ENCODE data around the gene TRMT6. TPM values are rescaled to one million over a fixed set of nuclear protein-coding genes. Genes with fewer than 3 reads are reported as not detected.
A peak's percentile ranks its signal among the peaks of the same experiment; 100 is the strongest.

TRMT6 gene
- total and polyA plus RNA-seq, 9 of the 15 experiments (the other 6 are each of a cell fraction or from before 2014, with no cell fraction given), result 10.6 to 21.3 (median 15.6) TPM

- TF ChIP-seq TRIM25 (IDR thresholded peaks at IDR 0.05; ENCODE audit: borderline replicate concordance) (no peak), PRPF4 (IDR thresholded peaks at IDR 0.05; ENCODE audit: insufficient read depth, low read depth, low read length, poor library complexity, severe bottlenecking) (no peak)
Measured at GRCh38 chr20:5919626-5920544, 30.4 kb downstream of the TRMT6 start (continued).

- no TSS peak for BruUV-seq (replicated peaks)
- H3K79me2 ChIP-seq (ENCODE audit: control insufficient read depth, insufficient read depth, low read length), result no peaks in the 10 kb centered on the region
- ChIA-PET POLR2A (interaction anchor here (1.0 kb wide), 1 partner anchor 21 kb away, joined by 3 read pairs; no protein-coding TSS in a partner anchor), CTCF (ENCODE audit: low intra/inter-chr PET ratio) (interaction anchor here (0.6 kb wide), 1 partner anchor 8 kb away, joined by 3 read pairs; no protein-coding TSS in a partner anchor)
- H4K20me1 ChIP-seq (replicated peaks; ENCODE audit: control insufficient read depth, insufficient read depth, low read length), result no peaks in the 10 kb centered on the region
- in situ Hi-C loops (cut with MboI) (no loop called here), intact Hi-C loops (cut with micrococcal nuclease) (no loop called here)
- no peak overlapping the region for H3K4me2 ChIP-seq (ENCODE audit: insufficient read depth, low read length)
- H3K27ac ChIP-seq (ENCODE audit: extremely low read depth, low read depth, low read length), result no peak overlapping the region
- no peaks in the 10 kb centered on the region for H3K9me3 ChIP-seq (replicated peaks; ENCODE audit: control insufficient read depth, insufficient read depth, low read depth, low read length)
- H3K9me1 ChIP-seq (ENCODE audit: control insufficient read depth, insufficient read depth, low read length), result no peaks in the 10 kb centered on the region
- peaks cover 0 to 13% of the 10 kb centered on the region in 2 experiments; a peak in 4 of 5 replicates for H3K27me3 ChIP-seq (ENCODE audit: control insufficient read depth in 2 of 2, insufficient read depth in 2 of 2, low read length in 2 of 2)
- FAIRE-seq, result no peak
- DNase-seq (ENCODE audit: extremely low read depth in 1 of 4, low spot score in 3 of 4), result no peak
- H2AFZ ChIP-seq (ENCODE audit: low read depth, low read length), result no peak overlapping the region
- H3K9ac ChIP-seq (ENCODE audit: insufficient read depth in 1 of 2, low read depth in 2 of 2, low read length in 2 of 2), result no peak overlapping the region
- no peak overlapping the region for H3K4me3 ChIP-seq
- H3K36me3 ChIP-seq (ENCODE audit: control insufficient read depth, insufficient read depth, low read length), result no peaks in the 10 kb centered on the region
- H3K4me1 ChIP-seq (replicated peaks in 1 of 2; ENCODE audit: control insufficient read depth in 2 of 2, insufficient read depth in 2 of 2, low read length in 2 of 2), result no peaks in the 10 kb centered on the region
- ATAC-seq, result no peak
- WGBS (ENCODE audit: insufficient coverage, low coverage, missing lambda C conversion rate), result 11% methylated on average over 3 of the region's 3 CpGs
- TF ChIP-seq SIX5 (IDR thresholded peaks at IDR 0.05; ENCODE audit: borderline replicate concordance in 1 of 2, insufficient read depth in 1 of 2, low read depth in 1 of 2, low read length in 2 of 2) (no peak), BACH1 (tag; IDR thresholded peaks at IDR 0.05) (no peak), GTF3C2 (IDR thresholded peaks at IDR 0.05; ENCODE audit: borderline replicate concordance, extremely low read depth, insufficient read length) (no peak), MLLT1 (IDR thresholded peaks at IDR 0.05) (no peak), TEAD2 (tag; IDR thresholded peaks at IDR 0.05) (no peak), FOSL1 (tag; conservative IDR thresholded peaks at IDR 0.05) (peak; percentile 56), MIER1 (IDR thresholded peaks at IDR 0.05; ENCODE audit: low read depth) (no peak)
Measured at GRCh38 chr20:5918856-5919625, 31.3 kb downstream of the TRMT6 start.
